Stimulated activated CD4-positive, alpha-beta T cell treated with anti-CD3 and anti-CD28 coated beads, Interleukin-12 subunit alpha, Interleukin-12 subunit beta, amount 100 ng/mL, for 48 hours (primary cell): Measurements from ENCODE around the gene MYBL2.

Source experiments
- DNase-seq, 3 donors: peaks; one replicate each; pipeline ENCODE4 v3.0.0-alpha.2; 2020; ENCODE audit warnings: low read depth in 2 of 3, low spot score in 1 of 3

MYBL2 gene

GRCh38 chr20:43722153-43722505, 55.2 kb downstream of the MYBL2 start:
- peak in 2 of 3 donors; percentile 19 to 20 for DNase-seq

- no peak for DNase-seq
These were observed 56.3 kb downstream of the MYBL2 start for GRCh38 chr20:43723186-43723585.

GRCh38 chr20:43723735-43724134, 56.8 kb downstream of the MYBL2 start:
- no peak for DNase-seq

- no peak for DNase-seq
These were observed 57.5 kb downstream of the MYBL2 start for GRCh38 chr20:43724383-43724782.

GRCh38 chr20:43725666-43726065, 58.8 kb downstream of the MYBL2 start:
- DNase-seq, result no peak

GRCh38 chr20:43726333-43726732, 59.4 kb downstream of the MYBL2 start:
- DNase-seq, result no peak

- DNase-seq, result no peak
These were observed 60.0 kb downstream of the MYBL2 start, which contains the start of gene GTSF1L for GRCh38 chr20:43726811-43727338. GTSF1L (minus strand) TSS chr20:43727002; CDS start chr20:43726694, 308 bp downstream.

- DNase-seq, result no peak
These were observed 61.2 kb downstream of the MYBL2 start for GRCh38 chr20:43727980-43728590.

GRCh38 chr20:43728686-43729255, 61.9 kb downstream of the MYBL2 start:
- DNase-seq, result no peak

- no peak for DNase-seq
These were observed 64.6 kb downstream of the MYBL2 start for GRCh38 chr20:43731469-43731868.

- no peak for DNase-seq
These were observed 65.0 kb downstream of the MYBL2 start for GRCh38 chr20:43731927-43732326.

- peak in 1 of 3 donors; percentile 51 for DNase-seq
These were observed 69.8 kb downstream of the MYBL2 start for GRCh38 chr20:43736588-43737158.

GRCh38 chr20:43737925-43738324, 71.0 kb downstream of the MYBL2 start:
- DNase-seq, result no peak

GRCh38 chr20:43739148-43739749, 72.3 kb downstream of the MYBL2 start:
- DNase-seq, result no peak

GRCh38 chr20:43740642-43741041, 73.7 kb downstream of the MYBL2 start:
- DNase-seq, result no peak

GRCh38 chr20:43744151-43744611, 77.3 kb downstream of the MYBL2 start:
- no peak for DNase-seq

GRCh38 chr20:43744966-43745730, 78.2 kb downstream of the MYBL2 start:
- DNase-seq, result no peak

GRCh38 chr20:43746344-43747137, 79.6 kb downstream of the MYBL2 start:
- DNase-seq, result no peak

- DNase-seq, result no peak
These were observed 81.4 kb downstream of the MYBL2 start for GRCh38 chr20:43748274-43748673.

GRCh38 chr20:43749734-43750294, 82.9 kb downstream of the MYBL2 start:
- peak; percentile 73 to 93 (median 82) for DNase-seq
